Caco-2 (cell line): Measurements from ENCODE around the gene IL32. TPM values are rescaled to one million over a fixed set of nuclear protein-coding genes. Genes with fewer than 3 reads are reported as not detected.
A peak's percentile ranks its signal among the peaks of the same experiment; 100 is the strongest.

Source experiments
- BruUV-seq: library from RNA; stranded (reverse); fragments of 400-500 nt; replicated peaks from 2 replicates; lab custom pipeline; 2021; lab: Mats Ljungman, UMichigan
- CTCF ChIA-PET: fragments of 300-600 bp; sonication (Branson Sonifier 250); formaldehyde crosslinking; loops from one replicate; lab custom pipeline; 2022; ENCODE audit warnings: antibody characterized with exemption; lab: Charles Lee
- POLR2A ChIA-PET: fragments of 300-600 bp; sonication (Branson Sonifier 250); formaldehyde crosslinking; loops from one replicate; lab custom pipeline; 2022; ENCODE audit warnings: antibody characterized with exemption; lab: Charles Lee
- DNase-seq, 2 experiments: peaks; one replicate each; pipeline versions ENCODE4 v3.0.0 to v3.0.0-alpha.2; 2020 to 2022
- H3K27me3 ChIP-seq: replicated peaks from 2 replicates; pipeline ENCODE4 v1.6.0; 2011; ENCODE audit warnings: low read length; ENCODE audit not compliant: control insufficient read depth, insufficient read depth
- H3K36me3 ChIP-seq: 2 replicates; pipeline ENCODE4 v1.5.1; 2011; ENCODE audit warnings: low read length; ENCODE audit not compliant: control insufficient read depth, insufficient read depth
- H3K4me1 ChIP-seq: fragments of 250-450 bp; sonication (Bioruptor Pico); 2 replicates; pipeline ENCODE4 v1.5.1; 2020; ENCODE audit warnings: mild to moderate bottlenecking
- H3K4me3 ChIP-seq: 2 replicates; pipeline ENCODE4 v1.5.1; 2011; ENCODE audit warnings: low read depth, mild to moderate bottlenecking, control low read depth, low read length
- H3K9me3 ChIP-seq: fragments of 250-450 bp; sonication (Bioruptor Pico); 2 replicates; pipeline ENCODE4 v1.5.1; 2020; ENCODE audit warnings: mild to moderate bottlenecking, moderate library complexity
- H3K27ac Mint-ChIP-seq: one replicate; pipeline ENCODE4 v1.8.0; 2022; ENCODE audit warnings: mixed read lengths; ENCODE audit not compliant: unreplicated experiment
- H3K27me3 Mint-ChIP-seq: one replicate; pipeline ENCODE4 v1.8.0; 2022; ENCODE audit warnings: mixed read lengths; ENCODE audit not compliant: insufficient read depth, unreplicated experiment
- H3K36me3 Mint-ChIP-seq: one replicate; pipeline ENCODE4 v1.8.0; 2022; ENCODE audit warnings: mild to moderate bottlenecking, mixed read lengths; ENCODE audit not compliant: insufficient read depth, unreplicated experiment
- H3K4me1 Mint-ChIP-seq: one replicate; pipeline ENCODE4 v1.8.0; 2022; ENCODE audit warnings: low read depth, mixed read lengths; ENCODE audit not compliant: unreplicated experiment
- H3K4me3 Mint-ChIP-seq: one replicate; pipeline ENCODE4 v1.8.0; 2022; ENCODE audit warnings: mild to moderate bottlenecking, moderate library complexity, mixed read lengths; ENCODE audit not compliant: unreplicated experiment
- H3K9me3 Mint-ChIP-seq: one replicate; pipeline ENCODE4 v1.8.0; 2022; ENCODE audit warnings: mixed read lengths; ENCODE audit not compliant: unreplicated experiment
- intact Hi-C: fragments of 100-400 bp; cut with micrococcal nuclease; formaldehyde crosslinking; loops from one replicate; pipeline ENCODE4 v1.10.0; 2022; ENCODE audit not compliant: unreplicated experiment
- total RNA-seq: library from RNA; stranded (reverse); gene quantifications from 2 replicates; pipeline ENCODE4 v1.2.3, GENCODE V29; 2022
- TF ChIP-seq, protein P1 (sequence below), 2 experiments: fragments of 200-600 bp in 1 of 2; IDR thresholded peaks; 1 replicate in 1 of 2; 2 replicates in 1 of 2; pipeline versions ENCODE4 v1.5.1 to v1.8.0; 2011 to 2022; ENCODE audit warnings: antibody characterized with exemption in 1 of 2, control low read depth in 1 of 2, inconsistent platforms in 1 of 2, low read depth in 1 of 2, low read length in 1 of 2, mild to moderate bottlenecking in 1 of 2, moderate library complexity in 1 of 2; ENCODE audit not compliant: insufficient read depth in 1 of 2, severe bottlenecking in 1 of 2, unreplicated experiment in 1 of 2

IL32 gene
- total RNA-seq, 1 experiment from 2014 or later = 149 TPM

DNA sequence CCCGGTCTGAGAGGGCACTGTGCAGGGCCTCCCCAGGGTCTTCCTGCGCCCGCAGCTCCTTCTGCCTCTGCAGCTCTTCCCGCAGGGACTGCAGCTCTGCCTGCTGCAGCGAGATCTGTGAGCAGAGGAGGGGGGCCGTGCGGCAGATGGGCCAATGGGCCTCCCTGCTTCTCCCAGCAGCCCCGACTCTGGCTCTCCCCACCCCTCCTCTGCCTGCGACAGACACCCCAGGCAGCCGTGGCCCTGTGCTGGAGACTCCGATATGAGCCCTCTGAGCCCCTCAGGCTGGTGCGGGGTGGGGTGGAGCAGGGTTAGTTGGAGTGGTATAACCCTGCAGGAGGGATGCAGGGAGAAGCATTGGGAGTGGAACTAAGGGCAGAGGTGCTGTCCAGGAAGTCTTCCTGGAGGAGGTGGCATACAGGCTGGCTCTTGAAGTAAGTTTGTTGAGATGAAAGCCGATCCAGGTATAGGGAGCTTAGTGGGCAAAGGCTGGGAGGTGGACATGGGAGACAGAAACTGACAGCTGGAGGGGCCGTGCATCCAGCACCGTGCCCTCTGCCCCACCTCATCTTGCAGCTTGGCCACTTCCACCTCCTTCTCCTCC, 36.6 kb upstream of the IL32 start:
- no peak overlapping the region for H3K4me3 ChIP-seq
- Mint-ChIP-seq H3K9me3 (no peaks in the 10 kb centered on the region), H3K36me3 (peaks cover 55% of the 10 kb centered on the region), H3K4me1 (peaks cover 13% of the 10 kb centered on the region), H3K27me3 (no peaks in the 10 kb centered on the region), H3K4me3 (no peak overlapping the region), H3K27ac (no peak overlapping the region)
- BruUV-seq = no TSS peak
- TF ChIP-seq, protein P1, sequence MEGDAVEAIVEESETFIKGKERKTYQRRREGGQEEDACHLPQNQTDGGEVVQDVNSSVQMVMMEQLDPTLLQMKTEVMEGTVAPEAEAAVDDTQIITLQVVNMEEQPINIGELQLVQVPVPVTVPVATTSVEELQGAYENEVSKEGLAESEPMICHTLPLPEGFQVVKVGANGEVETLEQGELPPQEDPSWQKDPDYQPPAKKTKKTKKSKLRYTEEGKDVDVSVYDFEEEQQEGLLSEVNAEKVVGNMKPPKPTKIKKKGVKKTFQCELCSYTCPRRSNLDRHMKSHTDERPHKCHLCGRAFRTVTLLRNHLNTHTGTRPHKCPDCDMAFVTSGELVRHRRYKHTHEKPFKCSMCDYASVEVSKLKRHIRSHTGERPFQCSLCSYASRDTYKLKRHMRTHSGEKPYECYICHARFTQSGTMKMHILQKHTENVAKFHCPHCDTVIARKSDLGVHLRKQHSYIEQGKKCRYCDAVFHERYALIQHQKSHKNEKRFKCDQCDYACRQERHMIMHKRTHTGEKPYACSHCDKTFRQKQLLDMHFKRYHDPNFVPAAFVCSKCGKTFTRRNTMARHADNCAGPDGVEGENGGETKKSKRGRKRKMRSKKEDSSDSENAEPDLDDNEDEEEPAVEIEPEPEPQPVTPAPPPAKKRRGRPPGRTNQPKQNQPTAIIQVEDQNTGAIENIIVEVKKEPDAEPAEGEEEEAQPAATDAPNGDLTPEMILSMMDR (IDR thresholded peaks at IDR 0.05; ENCODE audit: insufficient read depth in 1 of 2, low read depth in 1 of 2, low read length in 1 of 2, severe bottlenecking in 1 of 2, unreplicated experiment in 1 of 2) = no peak
- ChIA-PET POLR2A (interaction anchor here (1.3 to 2.0 kb wide), 4 partner anchors 19 to 48 kb away, joined by 4 to 15 read pairs (median 6); partner anchors contain the start of gene PKMYT1), CTCF (interaction anchor here (0.5 to 2.6 kb wide), 20 partner anchors 9 to 161 kb away, joined by 3 to 89 read pairs (median 4); partner anchors contain the start of genes PAQR4 and TNFRSF12A)
- intact Hi-C loops = loop anchor here (1.0 kb wide), 1 partner anchor 26 kb away; no protein-coding TSS in a partner anchor
- DNase-seq = no peak
- H3K4me1 ChIP-seq = peaks cover 7% of the 10 kb centered on the region
- no peaks in the 10 kb centered on the region for H3K27me3 ChIP-seq
- H3K36me3 ChIP-seq = peaks cover 6% of the 10 kb centered on the region
- no peaks in the 10 kb centered on the region for H3K9me3 ChIP-seq

DNA sequence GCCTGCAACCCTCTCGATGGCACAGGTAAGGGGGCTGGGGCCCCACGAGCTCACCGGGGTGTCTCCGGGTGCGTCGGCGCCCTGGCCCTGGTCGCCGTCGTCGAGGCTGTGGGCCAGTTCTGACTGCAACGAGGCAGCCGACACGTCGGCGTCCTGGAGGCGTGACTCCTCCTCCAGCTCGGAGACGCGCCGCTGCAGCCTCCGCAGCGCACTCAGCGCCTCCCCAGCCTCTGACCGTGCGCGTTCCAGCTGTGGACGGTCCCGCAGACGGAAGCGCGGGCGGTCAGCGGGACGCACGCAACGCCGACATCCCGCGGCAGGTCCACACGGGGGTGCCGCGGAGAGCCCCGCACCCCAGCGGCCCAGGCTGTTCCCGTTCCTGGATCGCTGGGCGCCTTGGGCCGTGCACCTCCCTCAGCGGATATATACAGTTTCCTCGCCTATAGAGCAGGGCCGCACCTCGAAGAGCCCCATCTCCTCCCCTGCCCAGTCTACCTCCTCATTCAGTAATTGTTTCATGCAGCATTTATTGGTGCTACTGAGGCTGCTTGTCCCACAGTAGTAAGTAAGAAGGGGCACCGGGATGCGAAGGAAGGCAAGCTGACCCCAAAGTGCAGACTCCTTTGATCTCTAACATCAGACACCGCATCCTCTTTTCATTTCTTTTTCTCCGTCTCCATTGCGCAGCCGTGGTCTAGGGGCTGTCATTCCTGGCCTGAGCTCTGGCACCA, 35.8 kb upstream of the IL32 start:
- Mint-ChIP-seq H3K36me3 (peaks cover 49% of the 10 kb centered on the region), H3K27me3 (no peaks in the 10 kb centered on the region), H3K4me3 (peak overlapping the region; percentile 12), H3K4me1 (peaks cover 7% of the 10 kb centered on the region), H3K27ac (peak overlapping the region; percentile 57), H3K9me3 (no peaks in the 10 kb centered on the region)
- Histone ChIP-seq H3K36me3 (peaks cover 6% of the 10 kb centered on the region), H3K9me3 (no peaks in the 10 kb centered on the region), H3K4me1 (peaks cover 7% of the 10 kb centered on the region), H3K4me3 (no peak overlapping the region), H3K27me3 (no peaks in the 10 kb centered on the region)
- CTCF ChIA-PET = interaction anchor here (2.5 to 2.9 kb wide), 3 partner anchors 8 to 100 kb away, joined by 14 to 33 read pairs (median 16); partner anchors contain the start of gene TNFRSF12A
- BruUV-seq = no TSS peak
- TF ChIP-seq, protein P1 (IDR thresholded peaks at IDR 0.05; ENCODE audit: insufficient read depth in 1 of 2, low read depth in 1 of 2, low read length in 1 of 2, severe bottlenecking in 1 of 2, unreplicated experiment in 1 of 2) = no peak
- no peak for DNase-seq
- POLR2A ChIA-PET = no interaction called here
- intact Hi-C loops = no loop called here
